ENCODE results near the gene TMEM245.

DNA sequence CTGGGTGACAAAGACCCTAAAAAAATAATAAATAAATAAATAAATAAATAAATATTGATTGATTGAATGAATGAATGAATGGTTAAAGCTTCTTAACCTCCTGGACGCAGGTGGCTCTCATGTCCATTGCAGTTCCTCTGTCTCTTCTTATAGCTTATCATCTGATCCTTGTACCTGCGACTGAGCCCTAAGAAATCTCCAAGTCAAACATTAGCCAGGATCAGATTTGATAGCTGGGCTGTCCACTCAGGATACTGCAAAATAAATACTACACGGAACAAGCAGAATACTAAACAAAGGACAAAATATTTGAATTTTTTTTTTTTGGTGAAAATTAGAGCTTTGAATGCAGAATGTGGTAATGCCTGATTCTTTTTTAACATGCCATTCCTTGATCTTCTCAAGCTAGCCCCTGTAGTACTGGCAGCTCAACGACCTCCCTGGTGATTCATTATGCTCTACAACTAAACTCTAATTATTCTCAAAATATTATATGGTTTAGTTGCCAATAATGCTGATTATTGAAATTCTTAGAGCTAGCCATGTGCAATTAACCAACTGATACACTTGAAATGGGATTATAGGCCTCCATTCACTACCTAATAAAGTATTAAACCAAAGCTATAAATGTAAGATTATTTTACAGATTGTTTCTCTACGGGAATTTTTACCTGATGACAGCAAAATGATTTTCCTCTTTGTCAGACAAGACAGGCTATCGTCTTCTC is 9.9 kb upstream of the TMEM245 start:
- TF ChIP-seq, protein P1, sequence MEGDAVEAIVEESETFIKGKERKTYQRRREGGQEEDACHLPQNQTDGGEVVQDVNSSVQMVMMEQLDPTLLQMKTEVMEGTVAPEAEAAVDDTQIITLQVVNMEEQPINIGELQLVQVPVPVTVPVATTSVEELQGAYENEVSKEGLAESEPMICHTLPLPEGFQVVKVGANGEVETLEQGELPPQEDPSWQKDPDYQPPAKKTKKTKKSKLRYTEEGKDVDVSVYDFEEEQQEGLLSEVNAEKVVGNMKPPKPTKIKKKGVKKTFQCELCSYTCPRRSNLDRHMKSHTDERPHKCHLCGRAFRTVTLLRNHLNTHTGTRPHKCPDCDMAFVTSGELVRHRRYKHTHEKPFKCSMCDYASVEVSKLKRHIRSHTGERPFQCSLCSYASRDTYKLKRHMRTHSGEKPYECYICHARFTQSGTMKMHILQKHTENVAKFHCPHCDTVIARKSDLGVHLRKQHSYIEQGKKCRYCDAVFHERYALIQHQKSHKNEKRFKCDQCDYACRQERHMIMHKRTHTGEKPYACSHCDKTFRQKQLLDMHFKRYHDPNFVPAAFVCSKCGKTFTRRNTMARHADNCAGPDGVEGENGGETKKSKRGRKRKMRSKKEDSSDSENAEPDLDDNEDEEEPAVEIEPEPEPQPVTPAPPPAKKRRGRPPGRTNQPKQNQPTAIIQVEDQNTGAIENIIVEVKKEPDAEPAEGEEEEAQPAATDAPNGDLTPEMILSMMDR (IDR thresholded peaks at IDR 0.05; ENCODE audit: extremely low read depth in 1 of 2, insufficient read depth in 1 of 2, low read depth in 1 of 2, low read length in 2 of 2): no peak
- TF ChIP-seq, protein P2, sequence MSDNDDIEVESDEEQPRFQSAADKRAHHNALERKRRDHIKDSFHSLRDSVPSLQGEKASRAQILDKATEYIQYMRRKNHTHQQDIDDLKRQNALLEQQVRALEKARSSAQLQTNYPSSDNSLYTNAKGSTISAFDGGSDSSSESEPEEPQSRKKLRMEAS (IDR thresholded peaks at IDR 0.05; ENCODE audit: insufficient read depth, insufficient read length): no peak
- no peak for TF ChIP-seq POLR2AphosphoS5 (IDR thresholded peaks at IDR 0.05; ENCODE audit: insufficient read depth, low read depth, low read length)
- TF ChIP-seq POLR2A (IDR thresholded peaks at IDR 0.05; ENCODE audit: low read depth, low read length): no peak
- no peak for TF ChIP-seq EZH2 (IDR thresholded peaks at IDR 0.05; ENCODE audit: borderline replicate concordance, low read depth, low read length, severe bottlenecking)
- no peak for TF ChIP-seq JUN (IDR thresholded peaks at IDR 0.05; ENCODE audit: borderline replicate concordance, insufficient read depth, insufficient read length, low read depth)
- TF ChIP-seq MYC (IDR thresholded peaks at IDR 0.05; ENCODE audit: low read depth, low read length): no peak
- TF ChIP-seq FOS (IDR thresholded peaks at IDR 0.05; ENCODE audit: borderline replicate concordance, insufficient read depth, low read length): no peak
